ENCODE measurements around the gene RNF144B. TPM values are rescaled to one million over a fixed set of nuclear protein-coding genes. Genes with fewer than 3 reads are reported as not detected.
"Not testable (repeated sequence)": the region's sequence is repeated elsewhere in the genome, so short reads cannot be mapped to it uniquely, and the experiment has no call there.

The RNF144B gene
- total RNA-seq, 1 donor from 2014 or later: 113 TPM

DNA sequence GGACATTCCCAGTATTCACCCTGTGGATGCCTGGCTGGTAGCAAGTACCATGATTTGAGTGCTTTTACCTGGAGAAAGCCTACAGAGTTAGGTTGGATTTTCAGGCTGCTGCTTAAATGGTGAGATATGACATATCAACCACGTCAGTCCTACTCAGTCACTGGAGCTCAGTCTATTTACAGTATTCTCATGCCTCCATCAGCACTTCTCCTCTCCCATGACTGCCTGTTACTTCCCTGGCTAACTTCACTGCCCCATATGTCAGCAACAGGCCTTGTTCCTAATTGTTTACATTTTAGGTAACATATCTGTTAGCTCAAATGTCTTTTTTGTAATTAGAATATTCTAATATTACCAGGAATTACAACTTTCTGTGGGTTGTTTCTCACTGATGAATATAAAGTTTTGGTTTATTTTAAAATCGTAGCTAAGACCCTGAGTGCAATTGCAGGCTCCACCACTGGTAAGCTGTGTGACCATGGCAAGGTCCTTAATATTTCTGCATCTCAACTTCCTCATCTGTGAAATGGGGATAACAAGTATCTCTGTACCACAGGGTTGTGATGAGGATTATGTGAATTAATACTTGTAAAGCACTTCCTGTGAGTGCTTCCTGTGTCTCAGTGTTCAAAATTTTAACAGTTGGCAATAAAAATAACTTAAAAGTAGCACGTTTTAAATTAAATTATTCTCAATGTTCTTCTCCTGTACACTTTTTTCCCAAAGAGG, 54.3 kb downstream of the RNF144B start:
- DNase-seq (ENCODE audit: low read depth, low spot score): no peak

DNA sequence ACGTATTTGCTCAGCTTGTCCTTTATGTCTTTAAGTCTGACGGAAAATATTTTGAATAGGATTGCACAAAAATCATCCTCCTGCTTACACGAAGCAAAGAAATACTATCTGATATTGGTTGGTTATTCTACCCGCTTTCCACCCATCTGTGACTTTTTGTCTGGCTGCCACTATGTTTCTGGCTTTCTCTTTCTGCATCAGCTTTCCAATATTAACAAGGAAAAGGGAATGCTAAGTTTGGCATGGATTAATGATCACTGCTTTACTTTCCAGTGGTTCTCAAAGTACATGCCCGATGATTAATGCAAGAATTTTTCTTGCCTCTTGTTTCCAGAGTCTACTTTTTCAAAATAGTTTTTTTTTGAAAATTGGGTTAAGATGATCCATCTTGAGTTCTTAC, 57.0 kb downstream of the RNF144B start:
- no peak for DNase-seq (ENCODE audit: low read depth, low spot score)

DNA sequence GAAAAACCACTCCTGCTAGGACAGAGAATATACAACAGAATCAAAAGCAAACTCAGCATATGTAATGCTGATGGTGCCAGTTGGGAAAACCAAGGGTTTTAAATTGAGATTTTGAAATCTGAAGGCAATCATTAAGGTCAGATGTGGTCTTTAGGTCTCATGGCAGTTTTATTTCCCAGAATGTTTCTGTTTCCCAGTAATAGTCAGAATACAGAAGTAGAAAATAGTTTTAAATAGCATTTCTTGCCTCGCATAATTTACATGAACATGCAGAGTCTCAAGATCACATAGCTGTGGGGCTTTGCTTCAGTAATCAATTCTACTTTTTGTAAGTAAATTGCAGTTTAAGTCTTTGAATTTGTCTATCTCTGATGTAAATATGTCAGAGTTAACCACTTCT, 58.1 kb downstream of the RNF144B start:
- DNase-seq (ENCODE audit: low read depth, low spot score): no peak

DNA sequence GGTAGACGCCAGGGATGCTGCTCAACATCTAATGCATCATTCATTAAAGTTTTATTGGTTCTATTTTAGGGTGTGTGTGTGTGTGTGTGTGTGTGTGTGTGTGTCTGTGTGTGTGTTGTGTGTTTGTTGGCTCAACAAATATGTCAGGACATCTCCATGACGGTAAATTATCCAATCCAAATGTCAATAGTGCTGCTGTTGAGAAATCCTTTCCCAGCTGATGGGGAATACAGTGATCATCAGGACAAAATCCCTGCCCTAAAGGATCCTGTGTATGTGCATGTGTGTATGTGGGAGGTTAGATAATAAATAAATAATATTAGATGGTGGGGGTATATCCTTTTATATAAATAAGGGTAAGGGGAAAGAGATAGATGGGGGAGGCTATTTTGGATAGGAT, 59.6 kb downstream of the RNF144B start:
- DNase-seq (ENCODE audit: low read depth, low spot score): no peak

DNA sequence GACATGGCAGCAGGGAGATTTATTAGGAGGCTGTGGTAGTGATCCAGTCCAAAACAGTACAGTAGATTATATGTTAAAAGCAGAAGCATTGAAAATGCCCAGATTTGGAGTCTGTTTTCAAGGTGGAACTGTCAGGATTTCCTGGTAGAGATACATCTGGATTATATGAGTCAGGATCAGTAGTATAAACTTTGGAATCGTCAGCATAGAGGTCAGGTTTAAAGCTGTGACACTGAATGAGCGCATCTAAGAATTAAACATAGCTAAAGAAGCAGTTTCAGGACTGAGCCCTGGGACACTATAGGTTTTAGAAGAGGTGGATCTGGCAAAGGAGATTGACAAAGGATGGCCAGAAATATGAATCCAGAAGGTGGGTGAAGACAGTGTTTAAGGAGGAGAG, 60.4 kb downstream of the RNF144B start:
- DNase-seq (ENCODE audit: low read depth, low spot score): no peak

DNA sequence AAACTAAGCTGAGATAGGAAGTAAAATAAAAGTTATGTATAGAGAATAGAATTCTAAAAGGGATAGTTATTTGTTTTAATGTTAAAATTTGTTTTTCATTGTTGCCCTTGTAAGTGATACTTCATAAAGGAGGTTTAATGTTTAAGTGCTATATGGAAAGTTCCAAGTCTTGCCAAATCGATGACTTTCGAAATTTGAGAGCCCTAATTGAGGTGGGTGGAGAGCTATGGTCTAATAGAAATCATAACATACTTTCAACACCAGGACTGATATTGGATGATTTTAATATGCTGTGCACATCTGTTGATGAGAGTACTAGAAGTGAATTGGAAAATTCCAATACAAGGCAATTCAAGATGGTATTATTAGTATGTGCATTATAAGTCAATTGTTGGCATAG, 64.6 kb downstream of the RNF144B start:
- DNase-seq (ENCODE audit: low read depth, low spot score): no peak

DNA sequence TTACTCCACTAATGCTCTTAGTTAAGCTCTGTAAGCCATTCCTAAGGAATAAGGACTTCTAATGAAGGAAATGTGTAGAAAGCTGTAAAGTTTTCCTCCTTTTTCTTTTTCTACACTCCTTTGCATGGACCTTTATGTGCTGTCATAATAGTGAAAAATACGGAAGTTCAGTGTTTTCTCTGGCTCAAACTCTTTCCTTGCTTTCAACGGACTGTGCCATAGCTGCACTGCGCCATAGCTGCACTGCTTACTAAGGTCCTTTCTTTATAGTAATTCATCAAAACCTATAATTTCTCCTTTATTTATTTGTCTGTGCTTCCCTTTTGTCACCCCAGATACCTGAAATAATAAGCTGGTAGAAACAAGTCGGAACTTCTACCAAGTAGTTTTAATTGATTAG, 67.3 kb downstream of the RNF144B start:
- no peak for DNase-seq (ENCODE audit: low read depth, low spot score)

DNA sequence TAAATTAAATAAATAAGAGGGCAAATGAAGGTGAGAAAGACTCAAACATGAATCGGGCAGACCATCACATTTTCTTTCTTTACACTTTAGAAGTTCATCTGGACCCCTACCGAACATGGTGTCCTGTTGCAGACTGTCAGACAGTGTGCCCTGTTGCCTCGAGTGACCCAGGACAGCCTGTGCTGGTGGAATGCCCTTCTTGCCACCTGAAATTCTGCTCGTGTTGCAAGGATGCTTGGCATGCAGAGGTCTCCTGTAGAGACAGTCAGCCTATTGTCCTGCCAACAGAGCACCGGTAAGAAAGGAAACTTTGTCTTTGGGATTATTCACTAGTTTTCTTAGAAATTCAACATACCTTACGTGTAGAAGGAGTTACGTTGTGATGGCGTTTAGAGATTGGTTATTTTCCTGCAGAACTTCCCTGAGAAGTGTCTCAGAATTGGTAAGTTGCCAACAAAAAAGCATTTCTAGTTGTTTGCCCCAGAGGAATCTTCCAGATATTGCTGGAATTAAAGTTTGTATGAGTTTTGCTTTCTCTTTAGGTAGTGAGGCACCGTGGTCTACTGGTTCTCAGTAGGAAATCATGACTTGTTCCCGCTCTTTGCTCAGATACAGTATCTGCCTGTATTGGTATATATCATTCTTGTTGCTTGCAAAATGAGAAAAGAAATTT, 70.1 kb downstream of the RNF144B start:
- DNase-seq (ENCODE audit: low read depth, low spot score): no peak

DNA sequence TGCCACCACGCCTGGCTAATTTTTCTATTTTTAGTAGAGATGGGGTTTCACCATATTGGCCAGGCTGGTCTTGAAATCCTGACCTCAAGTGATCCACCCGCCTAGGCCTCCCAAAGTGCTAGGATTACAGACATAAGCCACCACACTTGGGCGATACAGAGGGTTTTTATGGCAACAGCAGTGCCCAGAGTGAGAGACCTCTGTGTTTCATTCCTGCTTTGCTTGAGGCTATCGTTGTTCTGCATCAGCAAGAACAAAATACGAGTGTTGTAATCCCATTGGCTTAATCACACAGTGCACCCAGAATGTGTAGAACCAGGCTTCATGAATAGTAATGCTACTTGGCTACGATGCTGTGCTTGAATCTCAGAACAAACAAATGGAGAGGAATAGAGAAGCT, 70.9 kb downstream of the RNF144B start:
- DNase-seq (ENCODE audit: low read depth, low spot score): not testable (repeated sequence)

DNA sequence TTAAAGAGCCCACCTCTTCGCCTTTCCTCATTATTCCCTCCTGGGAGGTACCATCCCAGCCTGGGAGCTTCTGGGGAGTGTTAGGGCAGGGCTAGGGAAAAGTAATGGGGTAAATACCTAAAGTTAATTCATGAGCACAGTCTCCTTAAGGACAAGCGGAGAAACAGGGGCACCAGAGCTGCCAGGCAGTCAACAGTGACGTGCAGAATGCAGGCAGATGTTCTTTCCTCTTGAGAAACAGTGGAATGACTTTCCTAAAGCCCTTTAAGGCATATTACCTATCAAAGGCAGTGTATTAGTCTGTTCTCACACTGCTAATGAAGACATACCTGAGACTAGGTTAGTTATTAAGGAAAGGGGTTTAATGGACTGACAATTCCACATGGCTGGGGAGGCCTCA, 76.3 kb downstream of the RNF144B start:
- DNase-seq (ENCODE audit: low read depth, low spot score): no peak

DNA sequence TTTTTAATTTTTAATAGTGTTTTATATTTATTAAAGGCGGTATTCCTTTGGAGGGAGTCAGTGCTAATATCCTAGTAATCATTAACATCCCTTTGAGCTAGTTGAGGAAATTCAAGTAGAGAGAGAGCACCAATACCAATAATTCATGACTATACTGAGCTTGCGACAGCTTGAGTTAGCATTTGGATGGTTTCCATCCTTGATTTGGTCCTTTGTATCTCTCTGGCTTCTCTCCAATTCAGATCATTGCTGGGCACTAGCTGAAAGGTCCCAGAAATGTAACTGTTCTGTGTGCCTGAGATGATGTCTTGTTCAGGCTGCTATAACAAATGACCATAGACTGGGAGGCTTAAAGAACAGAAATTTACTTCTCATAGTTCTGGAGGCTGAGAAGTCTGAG, 77.0 kb downstream of the RNF144B start:
- DNase-seq (ENCODE audit: low read depth, low spot score): no peak

DNA sequence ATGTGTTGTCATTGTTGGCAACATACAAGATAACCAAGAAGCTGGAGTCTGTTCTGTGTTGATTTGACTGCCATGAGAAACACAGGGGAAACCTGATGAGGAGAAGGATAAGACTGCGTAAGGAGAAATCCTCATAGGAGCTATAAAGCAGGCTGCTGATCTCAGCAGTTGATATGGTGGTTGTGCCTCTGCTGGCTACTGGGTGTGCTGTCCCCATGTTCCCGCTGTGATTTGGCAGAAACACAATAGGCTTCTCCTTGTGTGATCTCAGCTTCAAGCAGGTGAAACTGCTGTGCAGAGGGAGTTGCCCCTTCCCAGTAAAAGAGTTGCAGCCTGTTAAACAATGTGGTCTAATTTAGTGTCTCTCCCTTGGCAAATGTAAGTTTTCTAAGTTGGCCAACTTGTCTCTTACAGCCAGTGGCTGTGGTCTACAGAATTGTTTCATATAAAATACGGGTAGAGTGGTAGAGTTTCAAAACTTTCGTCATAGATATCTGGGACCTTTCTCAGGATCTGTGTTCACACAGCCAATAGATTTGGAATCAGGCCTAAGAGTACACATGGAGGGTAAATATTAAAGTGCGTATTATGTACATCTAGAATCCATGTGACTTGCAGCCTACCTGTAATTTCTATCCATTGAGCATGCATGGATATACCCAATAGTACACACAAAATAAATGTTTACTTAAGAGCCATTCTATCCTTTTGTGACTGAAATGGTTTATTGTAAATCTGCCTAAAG, 78.4 kb downstream of the RNF144B start:
- DNase-seq (ENCODE audit: low read depth, low spot score): no peak

DNA sequence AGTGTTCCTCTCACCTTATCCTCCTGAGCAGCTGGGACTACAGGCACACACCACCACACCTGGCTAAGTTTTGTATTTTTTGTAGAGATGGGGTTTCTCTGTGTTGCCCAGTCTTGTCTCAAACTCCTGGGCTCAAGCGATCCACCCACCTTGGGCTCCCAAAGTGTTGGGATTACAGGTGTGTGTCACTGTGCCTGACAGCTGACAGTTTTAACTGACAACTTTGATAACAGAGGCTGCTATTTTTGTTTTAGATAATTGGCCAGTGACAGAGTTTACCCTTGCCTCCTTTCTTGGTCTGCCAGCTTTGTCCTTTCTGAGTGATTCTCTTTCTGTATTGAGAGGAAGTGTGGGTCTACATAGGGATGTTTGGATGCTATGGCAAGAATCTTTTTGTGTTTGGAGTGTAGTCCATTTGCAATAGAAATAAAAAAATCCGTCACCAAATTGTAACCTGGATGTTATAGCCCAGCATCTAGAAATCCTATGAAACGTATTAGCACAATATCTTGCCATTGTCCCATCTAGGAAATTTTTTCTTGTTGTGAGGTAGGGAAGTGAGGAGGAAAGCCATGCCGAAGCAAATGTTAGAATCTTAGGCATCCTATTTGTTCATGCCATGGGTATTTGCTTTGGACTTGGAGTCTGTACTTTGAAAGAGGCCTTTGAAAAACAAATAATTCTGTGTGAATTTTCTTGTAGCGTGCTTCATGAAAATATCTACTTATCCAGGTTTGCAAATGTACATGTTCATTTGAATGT, 80.8 kb downstream of the RNF144B start:
- DNase-seq (ENCODE audit: low read depth, low spot score): no peak

DNA sequence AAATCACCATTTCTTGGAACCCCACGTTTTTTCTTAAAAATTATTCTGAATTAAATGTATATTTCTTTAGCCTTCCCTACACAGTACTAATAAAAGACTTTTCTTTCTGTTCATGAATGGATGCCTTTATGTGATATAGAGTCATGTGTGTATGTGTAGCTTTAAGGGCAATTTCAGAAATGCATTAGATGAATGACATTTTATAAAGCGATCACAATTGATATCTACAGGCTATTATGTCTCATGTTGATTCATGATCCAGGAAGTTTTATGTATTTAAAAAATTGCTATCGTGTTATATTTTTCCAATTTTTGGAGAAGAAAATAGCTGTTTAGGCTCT, 81.3 kb downstream of the RNF144B start:
- DNase-seq (ENCODE audit: low read depth, low spot score): no peak

DNA sequence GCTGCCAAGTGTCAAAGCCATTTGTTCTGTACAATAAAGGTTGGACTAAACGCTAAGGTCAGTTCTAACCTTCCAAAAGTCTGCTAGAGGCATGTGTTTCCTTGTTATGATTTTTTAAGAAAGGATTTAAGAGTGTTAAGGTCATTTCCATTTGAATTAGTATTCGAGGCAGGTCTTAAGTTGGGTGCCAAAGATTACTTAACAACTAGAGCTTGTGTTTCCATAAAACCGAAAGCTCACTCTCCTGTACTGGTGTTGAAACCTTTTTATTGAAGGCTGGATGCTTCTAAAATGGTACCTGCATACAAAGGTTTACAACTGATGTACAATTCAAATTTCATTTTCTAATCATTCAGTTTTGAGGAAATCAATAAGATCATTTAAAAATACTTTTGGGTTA, 82.4 kb downstream of the RNF144B start:
- no peak for DNase-seq (ENCODE audit: low read depth, low spot score)

DNA sequence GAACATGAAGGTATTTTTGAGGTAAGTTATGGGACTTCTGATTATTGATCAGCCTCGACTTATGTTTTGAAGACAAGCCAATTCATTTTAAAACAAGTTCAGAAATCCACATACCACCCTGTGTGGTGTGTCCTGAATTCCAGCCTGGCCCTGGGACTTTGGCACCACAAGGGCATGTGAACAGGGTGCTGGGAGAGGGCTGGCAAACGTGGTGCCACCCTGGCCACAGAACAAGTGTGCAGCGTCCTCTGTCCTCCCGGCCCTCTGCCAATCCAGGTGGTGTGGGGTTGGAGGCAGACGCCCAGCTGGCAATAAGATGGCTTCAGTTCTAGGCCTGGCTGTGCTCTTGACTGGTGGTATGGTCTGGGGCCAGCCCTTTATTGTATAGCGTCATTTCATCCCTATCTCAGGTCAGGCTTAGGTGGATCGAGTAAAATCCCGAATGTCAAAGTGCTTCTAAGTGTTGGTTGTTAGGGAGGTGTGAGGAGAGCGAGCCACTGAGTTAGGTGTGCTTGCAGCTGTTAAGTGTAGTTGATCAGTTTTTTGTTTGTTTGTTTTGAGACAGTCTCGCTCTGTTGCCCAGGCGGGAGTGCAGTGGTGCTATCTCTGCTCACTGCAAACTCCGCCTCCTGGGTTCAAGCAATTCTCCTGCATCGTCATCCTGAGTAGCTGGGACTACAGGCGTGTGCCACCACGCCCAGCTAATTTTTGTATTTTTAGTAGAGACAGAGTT, 84.2 kb downstream of the RNF144B start:
- DNase-seq (ENCODE audit: low read depth, low spot score): no peak

DNA sequence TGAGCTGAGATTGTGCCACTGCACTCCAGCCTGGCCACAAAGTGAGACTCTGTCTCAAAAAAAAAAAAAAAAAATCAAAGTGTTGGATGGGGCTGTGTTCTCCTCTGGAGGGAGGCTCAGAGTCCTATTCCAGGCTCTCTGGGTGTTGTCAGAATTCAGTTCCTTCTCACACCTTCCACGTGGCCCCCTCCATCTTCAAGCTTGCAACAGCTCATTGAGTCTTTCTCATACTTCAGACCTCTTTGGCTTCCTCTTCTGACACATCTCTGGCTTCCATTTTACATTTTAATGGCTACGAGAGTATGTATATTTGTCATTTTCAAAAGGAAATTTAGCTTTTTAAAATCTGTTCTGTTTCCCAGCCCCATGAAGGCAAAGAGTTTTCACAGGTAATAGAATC, 85.8 kb downstream of the RNF144B start:
- no peak for DNase-seq (ENCODE audit: low read depth, low spot score)

DNA sequence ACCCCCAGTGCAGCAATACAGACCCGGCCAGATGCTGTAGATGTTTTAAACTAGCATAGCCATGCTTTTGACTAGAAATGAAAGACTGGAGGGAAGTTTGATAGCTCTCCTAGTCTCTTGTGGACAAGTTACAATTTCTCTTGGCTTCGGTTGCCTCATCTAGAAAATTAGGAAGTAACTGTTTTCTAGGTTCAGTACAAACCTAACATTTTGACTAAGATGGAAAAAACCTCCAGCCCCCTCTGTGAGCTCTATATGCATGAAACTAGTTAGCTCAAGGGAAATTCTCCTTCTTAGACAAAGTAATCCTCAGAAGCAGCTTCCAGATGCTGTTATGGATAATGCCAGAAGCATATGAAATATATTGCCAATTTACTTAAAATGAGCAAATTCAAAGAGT, 86.6 kb downstream of the RNF144B start:
- no peak for DNase-seq (ENCODE audit: low read depth, low spot score)

DNA sequence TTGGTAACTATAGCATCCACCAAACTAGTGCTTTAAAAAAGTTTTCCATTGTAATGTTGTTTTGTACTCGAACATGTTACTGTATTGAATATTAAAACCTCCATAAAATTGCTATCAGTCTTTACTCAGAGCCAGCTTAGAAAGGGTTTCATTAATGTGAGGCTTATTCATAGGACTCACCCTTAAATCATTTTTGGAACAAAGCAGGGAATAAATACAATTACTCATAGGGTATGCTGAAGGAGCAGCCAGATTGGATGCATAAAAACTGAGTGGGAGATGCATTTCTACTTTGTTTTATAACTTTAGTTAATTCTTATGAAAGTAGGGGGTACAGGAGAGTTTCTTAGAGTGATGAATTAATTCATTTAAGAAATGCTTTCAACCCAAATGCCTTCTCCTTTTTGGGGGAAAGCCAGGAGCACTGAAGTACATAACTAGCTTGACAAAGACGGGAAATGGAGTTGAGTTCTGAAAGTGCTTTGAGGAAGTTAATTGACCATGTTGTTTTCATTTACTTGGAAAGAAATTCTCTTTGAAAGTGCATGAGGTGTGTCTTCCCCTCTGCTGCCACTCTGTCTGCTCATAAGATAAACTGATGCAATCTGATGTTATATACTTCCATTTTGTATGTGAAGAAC, 90.3 kb downstream of the RNF144B start:
- peak; percentile 35 for DNase-seq (ENCODE audit: low read depth, low spot score)

DNA sequence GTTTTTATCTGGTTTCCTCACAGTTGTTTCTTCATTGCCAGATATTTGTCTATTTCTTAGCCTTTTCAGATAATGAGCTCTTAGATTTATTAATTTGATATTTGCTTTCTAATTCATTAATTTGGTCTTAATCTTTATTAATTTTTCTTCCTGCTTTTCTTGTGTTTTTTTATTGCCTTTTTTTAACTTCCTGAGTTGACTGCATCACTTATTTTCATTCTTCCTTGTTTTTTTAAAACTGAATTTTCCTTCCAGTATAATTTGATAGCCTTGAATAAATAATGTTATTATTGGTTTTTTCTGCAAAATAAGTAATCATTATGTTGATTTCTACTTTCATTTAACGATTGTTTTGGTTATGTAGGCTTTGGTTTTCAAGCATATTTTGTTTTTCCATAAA, 91.5 kb downstream of the RNF144B start:
- DNase-seq (ENCODE audit: low read depth, low spot score): no peak

DNA sequence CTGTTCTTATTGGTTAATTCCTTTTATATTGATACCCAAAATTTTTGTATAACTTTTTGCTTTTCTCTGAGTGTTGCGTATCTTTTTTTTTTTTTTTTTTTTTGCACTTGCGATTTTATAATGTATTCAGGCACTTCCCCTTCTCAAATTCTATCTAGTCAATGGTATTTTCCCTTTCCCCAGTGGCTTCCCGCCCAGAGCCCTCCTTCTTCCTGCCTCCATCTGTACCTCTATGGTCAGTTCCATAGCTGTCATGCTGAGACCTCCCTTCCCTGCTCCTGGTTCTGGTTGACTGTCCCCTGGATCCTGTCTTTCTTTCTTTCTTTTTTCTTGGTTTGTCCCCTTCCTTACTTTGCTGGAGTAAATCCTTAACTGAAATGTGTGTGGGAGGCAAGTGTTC, 94.7 kb downstream of the RNF144B start:
- DNase-seq (ENCODE audit: low read depth, low spot score): no peak

All from pulmonary artery endothelial cell (primary cell).